Vagina (tissue), 2 donors: ENCODE measurements around the gene SMARCE1. TPM values are rescaled to one million over a fixed set of nuclear protein-coding genes. Genes with fewer than 3 reads are reported as not detected.

Experiments used
- DNase-seq, 2 donors: peaks; one replicate each; pipeline ENCODE4 v3.0.0-alpha.2; 2017; ENCODE audit errors: extremely low spot score in 2 of 2
- H3K27ac ChIP-seq: fragments of 200-600 bp; sonication (generic); one replicate; pipeline ENCODE4 v1.5.1; 2019
- H3K27me3 ChIP-seq: fragments of 200-600 bp; sonication (generic); one replicate; pipeline ENCODE4 v1.5.1; 2019
- H3K36me3 ChIP-seq, 2 donors: fragments of 200-600 bp; sonication (generic); one replicate each; pipeline ENCODE4 v1.5.1; 2017 to 2019
- H3K4me1 ChIP-seq: fragments of 200-600 bp; sonication (generic); one replicate; pipeline ENCODE4 v1.5.1; 2019
- H3K4me3 ChIP-seq, 2 donors: fragments of 200-600 bp; sonication (generic); 1 replicate in 1 of 2; 2 replicates in 1 of 2; pipeline ENCODE4 v1.5.1; 2016 to 2019
- H3K9me3 ChIP-seq: fragments of 200-600 bp; sonication (generic); one replicate; pipeline ENCODE4 v1.5.1; 2019
- POLR2A ChIP-seq, 2 donors: fragments of 450-650 bp; IDR thresholded peaks; one replicate each; pipeline ENCODE4 v1.6.1; 2017; ENCODE audit warnings: antibody characterized with exemption in 2 of 2, mild to moderate bottlenecking in 2 of 2, moderate library complexity in 2 of 2
- POLR2AphosphoS5 ChIP-seq, 2 donors: sonication (generic); formaldehyde crosslinking; IDR thresholded peaks; one replicate each; pipeline ENCODE4 v1.9.0; 2017; ENCODE audit warnings: antibody characterized with exemption in 2 of 2, mild to moderate bottlenecking in 2 of 2, low read depth in 1 of 2; ENCODE audit not compliant: insufficient read depth in 1 of 2
- intact Hi-C: fragments of 100-400 bp; cut with DNase I; formaldehyde crosslinking; loops from one replicate; pipeline ENCODE4 v1.15.1; 2023
- total RNA-seq: library from RNA; depleted of rRNA; stranded (reverse); fragments of >200 nt; gene quantifications from one replicate; pipeline ENCODE4 v1.2.3, GENCODE V29; 2016
- TF ChIP-seq, protein P1 (sequence below), 3 experiments: fragments of 450-650 bp in 2 of 3; fragments of 200-600 bp in 1 of 3; sonication (generic) in 1 of 3; IDR thresholded peaks; one replicate each; pipeline ENCODE4 v1.5.1; 2017 to 2019; ENCODE audit warnings: antibody characterized with exemption in 3 of 3, mild to moderate bottlenecking in 2 of 3, moderate library complexity in 2 of 3

SMARCE1 gene
- 96.3 TPM for total RNA-seq

GRCh38 chr17:40647624-40648383, at the start of gene SMARCE1:
Gene SMARCE1, minus strand, starts transcription at chr17:40647818. Its CDS starts 2,016 bp downstream, at chr17:40645802.
- peak in 1 of 2 donors; percentile 17 for TF ChIP-seq POLR2A (IDR thresholded peaks at IDR 0.05)
- peak; percentile 69 to 76 for TF ChIP-seq POLR2AphosphoS5 (IDR thresholded peaks at IDR 0.05; ENCODE audit: insufficient read depth in 1 of 2, low read depth in 1 of 2)
- TF ChIP-seq, protein P1, sequence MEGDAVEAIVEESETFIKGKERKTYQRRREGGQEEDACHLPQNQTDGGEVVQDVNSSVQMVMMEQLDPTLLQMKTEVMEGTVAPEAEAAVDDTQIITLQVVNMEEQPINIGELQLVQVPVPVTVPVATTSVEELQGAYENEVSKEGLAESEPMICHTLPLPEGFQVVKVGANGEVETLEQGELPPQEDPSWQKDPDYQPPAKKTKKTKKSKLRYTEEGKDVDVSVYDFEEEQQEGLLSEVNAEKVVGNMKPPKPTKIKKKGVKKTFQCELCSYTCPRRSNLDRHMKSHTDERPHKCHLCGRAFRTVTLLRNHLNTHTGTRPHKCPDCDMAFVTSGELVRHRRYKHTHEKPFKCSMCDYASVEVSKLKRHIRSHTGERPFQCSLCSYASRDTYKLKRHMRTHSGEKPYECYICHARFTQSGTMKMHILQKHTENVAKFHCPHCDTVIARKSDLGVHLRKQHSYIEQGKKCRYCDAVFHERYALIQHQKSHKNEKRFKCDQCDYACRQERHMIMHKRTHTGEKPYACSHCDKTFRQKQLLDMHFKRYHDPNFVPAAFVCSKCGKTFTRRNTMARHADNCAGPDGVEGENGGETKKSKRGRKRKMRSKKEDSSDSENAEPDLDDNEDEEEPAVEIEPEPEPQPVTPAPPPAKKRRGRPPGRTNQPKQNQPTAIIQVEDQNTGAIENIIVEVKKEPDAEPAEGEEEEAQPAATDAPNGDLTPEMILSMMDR (IDR thresholded peaks at IDR 0.05): no peak
- H3K4me1 ChIP-seq: peaks cover 53% of the 10 kb centered on the region
- peak within 1 kb of the TSS; percentile 96 for H3K27ac ChIP-seq
- peak within 1 kb of the TSS; percentile 57 to 64 for H3K4me3 ChIP-seq
- peak in 1 of 2 donors; percentile 89 for DNase-seq
- H3K36me3 ChIP-seq: peaks cover 0 to 9% of the 10 kb centered on the region in 2 donors
- no peaks in the 10 kb centered on the region for H3K27me3 ChIP-seq
- intact Hi-C loops: no loop called here
- no peaks in the 10 kb centered on the region for H3K9me3 ChIP-seq

- DNase-seq: no peak
- Histone ChIP-seq H3K4me3 (no peak overlapping the region), H3K4me1 (peaks cover 38% of the 10 kb centered on the region), H3K9me3 (no peaks in the 10 kb centered on the region), H3K27ac (no peak overlapping the region), H3K36me3 (no peaks in the 10 kb centered on the region), H3K27me3 (no peaks in the 10 kb centered on the region)
- intact Hi-C loops: no loop called here
- TF ChIP-seq, protein P1 (IDR thresholded peaks at IDR 0.05): no peak
- TF ChIP-seq POLR2AphosphoS5 (IDR thresholded peaks at IDR 0.05; ENCODE audit: insufficient read depth in 1 of 2, low read depth in 1 of 2) (no peak), POLR2A (IDR thresholded peaks at IDR 0.05) (no peak)
Observed at GRCh38 chr17:40697297-40697696, 49.7 kb upstream of the SMARCE1 start.

GRCh38 chr17:40696651-40697072, 49.0 kb upstream of the SMARCE1 start:
- Histone ChIP-seq H3K36me3 (no peaks in the 10 kb centered on the region), H3K27ac (no peak overlapping the region), H3K27me3 (no peaks in the 10 kb centered on the region), H3K4me1 (peaks cover 38% of the 10 kb centered on the region), H3K4me3 (no peak overlapping the region), H3K9me3 (no peaks in the 10 kb centered on the region)
- no peak for DNase-seq
- intact Hi-C loops: no loop called here
- TF ChIP-seq POLR2A (IDR thresholded peaks at IDR 0.05): no peak
- TF ChIP-seq POLR2AphosphoS5 (IDR thresholded peaks at IDR 0.05; ENCODE audit: insufficient read depth in 1 of 2, low read depth in 1 of 2): no peak
- TF ChIP-seq, protein P1 (IDR thresholded peaks at IDR 0.05): no peak

- H3K36me3 ChIP-seq: no peaks in the 10 kb centered on the region
- no peak for DNase-seq
- no peaks in the 10 kb centered on the region for H3K9me3 ChIP-seq
- H3K27ac ChIP-seq: no peak overlapping the region
- TF ChIP-seq POLR2AphosphoS5 (IDR thresholded peaks at IDR 0.05; ENCODE audit: insufficient read depth in 1 of 2, low read depth in 1 of 2) (no peak), POLR2A (IDR thresholded peaks at IDR 0.05) (no peak)
- TF ChIP-seq, protein P1 (IDR thresholded peaks at IDR 0.05): no peak
- peaks cover 38% of the 10 kb centered on the region for H3K4me1 ChIP-seq
- intact Hi-C loops: no loop called here
- no peak overlapping the region for H3K4me3 ChIP-seq
- H3K27me3 ChIP-seq: no peaks in the 10 kb centered on the region
Observed at GRCh38 chr17:40695874-40696472, 48.4 kb upstream of the SMARCE1 start.

DNA sequence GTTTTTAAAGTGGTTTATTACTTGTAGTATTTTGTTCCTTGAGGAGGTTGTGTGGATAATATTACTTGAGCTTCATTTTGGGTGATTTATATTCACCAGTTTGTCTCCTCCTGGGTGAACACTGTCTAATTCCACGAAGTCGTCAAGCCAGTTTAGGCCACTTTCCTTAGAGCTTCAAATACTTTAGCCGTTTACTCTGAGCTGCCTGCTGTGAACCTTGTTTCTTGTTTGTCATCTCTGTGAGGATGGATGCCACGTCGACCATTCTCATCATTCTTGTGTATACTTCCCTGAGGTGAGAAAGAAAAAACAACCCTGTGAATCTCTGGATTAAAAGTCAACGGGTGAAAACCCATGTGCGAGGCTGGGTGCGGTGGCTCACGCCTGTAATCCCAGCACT, 47.0 kb upstream of the SMARCE1 start:
- Histone ChIP-seq H3K36me3 (no peaks in the 10 kb centered on the region), H3K4me3 (no peak overlapping the region), H3K27ac (no peak overlapping the region), H3K9me3 (no peaks in the 10 kb centered on the region), H3K27me3 (no peaks in the 10 kb centered on the region), H3K4me1 (peaks cover 29% of the 10 kb centered on the region)
- intact Hi-C loops: no loop called here
- DNase-seq: no peak
- TF ChIP-seq POLR2A (IDR thresholded peaks at IDR 0.05) (no peak), POLR2AphosphoS5 (IDR thresholded peaks at IDR 0.05; ENCODE audit: insufficient read depth in 1 of 2, low read depth in 1 of 2) (no peak)
- TF ChIP-seq, protein P1 (IDR thresholded peaks at IDR 0.05): no peak
